ENCODE measurements around the gene MINAR2.

DNA sequence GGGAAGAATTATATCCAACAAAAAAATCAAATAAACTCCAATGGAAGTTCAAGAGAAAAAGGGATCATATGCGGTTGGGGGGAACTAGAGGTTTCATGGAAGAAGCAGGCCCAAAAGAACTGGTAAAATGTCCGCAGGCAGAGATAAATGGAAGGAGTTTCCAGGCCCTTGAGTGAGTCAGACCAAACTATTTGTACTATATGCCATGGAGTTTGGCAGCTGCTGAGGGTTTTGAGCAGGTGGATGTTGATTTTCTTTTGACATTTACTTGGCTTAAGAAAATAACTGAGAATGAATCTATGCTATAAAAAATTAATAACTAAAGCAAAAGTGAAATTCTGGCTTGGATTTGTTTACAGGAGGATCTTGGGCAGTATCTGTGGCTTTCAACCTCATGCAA lies 33.7 kb downstream of the MINAR2 start:
- TF ChIP-seq, protein P1, sequence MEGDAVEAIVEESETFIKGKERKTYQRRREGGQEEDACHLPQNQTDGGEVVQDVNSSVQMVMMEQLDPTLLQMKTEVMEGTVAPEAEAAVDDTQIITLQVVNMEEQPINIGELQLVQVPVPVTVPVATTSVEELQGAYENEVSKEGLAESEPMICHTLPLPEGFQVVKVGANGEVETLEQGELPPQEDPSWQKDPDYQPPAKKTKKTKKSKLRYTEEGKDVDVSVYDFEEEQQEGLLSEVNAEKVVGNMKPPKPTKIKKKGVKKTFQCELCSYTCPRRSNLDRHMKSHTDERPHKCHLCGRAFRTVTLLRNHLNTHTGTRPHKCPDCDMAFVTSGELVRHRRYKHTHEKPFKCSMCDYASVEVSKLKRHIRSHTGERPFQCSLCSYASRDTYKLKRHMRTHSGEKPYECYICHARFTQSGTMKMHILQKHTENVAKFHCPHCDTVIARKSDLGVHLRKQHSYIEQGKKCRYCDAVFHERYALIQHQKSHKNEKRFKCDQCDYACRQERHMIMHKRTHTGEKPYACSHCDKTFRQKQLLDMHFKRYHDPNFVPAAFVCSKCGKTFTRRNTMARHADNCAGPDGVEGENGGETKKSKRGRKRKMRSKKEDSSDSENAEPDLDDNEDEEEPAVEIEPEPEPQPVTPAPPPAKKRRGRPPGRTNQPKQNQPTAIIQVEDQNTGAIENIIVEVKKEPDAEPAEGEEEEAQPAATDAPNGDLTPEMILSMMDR (IDR thresholded peaks at IDR 0.05) = no peak
- TF ChIP-seq POLR2A (IDR thresholded peaks at IDR 0.05) = no peak

Data from adrenal gland (tissue), 5 donors.